ENCODE data around the gene FHIT.

GRCh38 chr3:59865351-59865750 is 1385.9 kb downstream of the FHIT start:
- TF ChIP-seq CTCF (IDR thresholded peaks at IDR 0.05) (no peak), POLR2A (IDR thresholded peaks at IDR 0.05) (no peak)

Measured in Peyer's patch (tissue), 4 donors.